Coronary artery (tissue), 2 donors: ENCODE results near the gene ZNF438.
"Not testable (repeated sequence)": the region's sequence is repeated elsewhere in the genome, so short reads cannot be mapped to it uniquely, and the experiment has no call there.

Experiments
- DNase-seq: peaks from one replicate; pipeline ENCODE4 v3.0.0-alpha.2; 2017; ENCODE audit warnings: low spot score
- H3K27ac ChIP-seq, 2 donors: fragments of 200-600 bp; sonication (generic); one replicate each; pipeline ENCODE4 v1.5.1; 2016 to 2019
- H3K4me3 ChIP-seq: fragments of 200-600 bp; sonication (generic); 2 replicates; pipeline ENCODE4 v1.5.1; 2016; ENCODE audit warnings: mild to moderate bottlenecking, moderate library complexity
- CTCF ChIP-seq: fragments of 200-600 bp; sonication (generic); IDR thresholded peaks from one replicate; pipeline ENCODE4 v1.5.1; 2019; ENCODE audit warnings: antibody characterized with exemption

ZNF438 gene

GRCh38 chr10:30940256-30940655 lies 91.4 kb downstream of the ZNF438 start:
- H3K27ac ChIP-seq: no peak overlapping the region
- DNase-seq: no peak
- no peak overlapping the region for H3K4me3 ChIP-seq
- no peak for TF ChIP-seq CTCF

GRCh38 chr10:30939643-30940251 lies 91.9 kb downstream of the ZNF438 start:
- H3K4me3 ChIP-seq: peak overlapping the region; percentile 36
- DNase-seq: no peak
- TF ChIP-seq CTCF: no peak
- peak overlapping the region in 1 of 2 donors; percentile 56 for H3K27ac ChIP-seq

- Histone ChIP-seq H3K27ac (no peak overlapping the region), H3K4me3 (no peak overlapping the region)
- DNase-seq: no peak
- no peak for TF ChIP-seq CTCF
Observed at GRCh38 chr10:30935078-30935477, 96.6 kb downstream of the ZNF438 start.

GRCh38 chr10:30931094-30931493 lies 100.6 kb downstream of the ZNF438 start:
- no peak for DNase-seq
- Histone ChIP-seq H3K4me3 (no peak overlapping the region), H3K27ac (no peak overlapping the region)
- no peak for TF ChIP-seq CTCF

GRCh38 chr10:30929901-30930520 lies 101.7 kb downstream of the ZNF438 start:
- no peak for DNase-seq
- H3K4me3 ChIP-seq: no peak overlapping the region
- H3K27ac ChIP-seq: no peak overlapping the region
- TF ChIP-seq CTCF: no peak

GRCh38 chr10:30929311-30929729 lies 102.3 kb downstream of the ZNF438 start:
- not testable (repeated sequence) for H3K27ac ChIP-seq, DNase-seq, H3K4me3 ChIP-seq

- Histone ChIP-seq H3K4me3 (no peak overlapping the region), H3K27ac (no peak overlapping the region)
- DNase-seq: no peak
- TF ChIP-seq CTCF: no peak
Observed at GRCh38 chr10:30928742-30929141, 102.9 kb downstream of the ZNF438 start.
